Psoas muscle (tissue), 8 donors: ENCODE measurements around the gene PEX11G. TPM values are rescaled to one million over a fixed set of nuclear protein-coding genes. Genes with fewer than 3 reads are reported as not detected.

Experiments used
- ATAC-seq, 4 donors: fragments of 200-7000 bp; cut with Tn5 transposase; one replicate each; pipeline ENCODE4 v1.9.1; 2020; ENCODE audit warnings: moderate library complexity in 3 of 4, mild to moderate bottlenecking in 2 of 4
- DNase-seq, 2 donors: peaks; one replicate each; pipeline ENCODE4 v3.0.0-alpha.2; 2020
- H3K27ac ChIP-seq: fragments of 200-600 bp; one replicate; pipeline ENCODE4 v1.8.0; 2022
- H3K27me3 ChIP-seq, 3 donors: fragments of 200-600 bp in 1 of 3; one replicate each; pipeline versions ENCODE4 v1.6.1 to v1.8.0; 2013 to 2022; ENCODE audit warnings: low read length in 2 of 3, mild to moderate bottlenecking in 2 of 3, moderate library complexity in 1 of 3; ENCODE audit not compliant: insufficient read depth in 3 of 3
- H3K36me3 ChIP-seq, 2 donors: fragments of 200-600 bp in 1 of 2; one replicate each; pipeline versions ENCODE4 v1.6.1 to v1.8.0; 2013 to 2022; ENCODE audit warnings: low read depth in 1 of 2, mild to moderate bottlenecking in 1 of 2, moderate library complexity in 1 of 2; ENCODE audit not compliant: insufficient read depth in 1 of 2
- H3K4me1 ChIP-seq: fragments of 200-600 bp; one replicate; pipeline ENCODE4 v1.8.0; 2022
- H3K4me3 ChIP-seq: fragments of 200-600 bp; one replicate; pipeline ENCODE4 v1.8.0; 2022; ENCODE audit warnings: mild to moderate bottlenecking
- H3K9me3 ChIP-seq: fragments of 200-600 bp; one replicate; pipeline ENCODE4 v1.8.0; 2022
- WGBS, 3 donors: extraction: QIAGEN DNeasy Blood & Tissue Kit; methylation state at CpG; one replicate each; pipeline versions ENCODE4 v1.1.6 to v1.1.7; 2013; 5-methylcytosine and 5-hydroxymethylcytosine counted together
- intact Hi-C, 2 donors: fragments of 100-400 bp; cut with DNase I; formaldehyde crosslinking; loops; one replicate each; pipeline versions ENCODE4 v1.11.0 to v1.14.2; 2022
- long read RNA-seq, 2 donors: library from polyadenylated mRNA; unstranded; transcript quantifications; one replicate each; pipeline ENCODE4 v2.0.0, GENCODE V29; 2021
- polyA plus RNA-seq, 3 donors: library from polyadenylated mRNA; stranded (reverse); fragments of 200-250 nt; gene quantifications; one replicate each; pipeline ENCODE4 v1.2.3, GENCODE V29; 2013
- total RNA-seq, 4 donors: library from RNA; stranded (reverse); fragmentation: NEBNext Ultra II Directional in 2 of 4; extraction: Animal tissue kit (Norgen Biotek cat#: 25700) in 2 of 4; gene quantifications; one replicate each; pipeline versions ENCODE4 v1.2.1 to v1.2.4, GENCODE V29; 2021 to 2023
- TF ChIP-seq, protein P1 (sequence below): fragments of 200-600 bp; IDR thresholded peaks from one replicate; pipeline ENCODE4 v1.8.0; 2022; ENCODE audit warnings: antibody characterized with exemption
- donor health status: healthy with polysubstance abuse.
- donor health status: DM: no; HTN: no; CAD: no; lungs with moderate emphysema.
- donor health status: Bipolar disorder and iron deficiency.
- donor health status: healthy.
- donor health status: DM: yes; HTN: yes; CAD: no.
- donor health status: DM: no; HTN: no; CAD: no.
- donor health status: DM: no; HTN: no; CAD: no.
- donor health status: DM: yes; HTN: yes; CAD: no.

PEX11G gene
- total RNA-seq (1 to 10 TPM; 1.1 to 1.4 (median 1.2) TPM), polyA plus RNA-seq (1 to 10 TPM; 1.0 to 1.1 (median 1.1) TPM)
- long read RNA-seq, donor 1, partial matches to known transcripts: 0 of 1 reads
- long read RNA-seq, donor 1, other reads (novel, unspliced or antisense): 0 of 1 reads
- long read RNA-seq, donor 2, partial matches to known transcripts: 1 of 5 reads
- long read RNA-seq, donor 2, other reads (novel, unspliced or antisense): 1 of 5 reads

DNA sequence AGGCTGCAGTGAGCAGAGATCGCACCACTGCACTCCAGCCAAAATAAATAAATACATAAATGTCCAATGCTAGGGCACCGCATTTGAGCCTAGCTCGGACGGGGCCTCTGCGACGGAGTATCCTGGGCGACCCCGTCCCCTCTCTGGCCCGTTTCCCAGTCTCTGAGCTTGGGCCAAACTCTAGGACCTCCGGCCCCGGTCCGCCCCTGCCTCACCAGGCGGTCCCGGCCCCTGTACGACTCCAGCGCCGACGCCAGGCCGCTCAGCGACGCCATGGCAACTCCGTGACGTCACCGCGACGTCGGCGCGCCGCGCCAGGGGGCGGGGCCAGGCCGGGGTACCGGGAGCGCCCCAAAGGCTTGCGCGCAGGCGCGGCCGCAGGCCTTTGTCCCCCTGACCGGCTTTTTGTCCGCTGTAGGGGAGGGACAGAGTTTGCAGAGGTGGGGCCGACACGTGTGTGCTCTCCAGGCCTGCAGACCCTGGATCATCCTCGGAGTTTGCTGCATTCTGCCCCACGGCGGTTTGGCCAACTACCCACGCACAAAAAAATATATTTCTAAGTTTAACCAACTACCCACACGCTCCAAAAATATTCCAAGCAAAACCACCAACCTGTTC, at the start of gene PEX11G:
Gene PEX11G, minus strand, starts transcription at position 300 of the 618 bp plus-strand sequence. Its CDS starts 25 bp downstream, at position 275.
- Histone ChIP-seq H3K9me3 (no peaks in the 10 kb centered on the region), H3K27me3 (no peaks in the 10 kb centered on the region), H3K4me3 (peak within 1 kb of the TSS; percentile 75), H3K27ac (peak within 1 kb of the TSS; percentile 86), H3K36me3 (peaks cover 0 to 2% of the 10 kb centered on the region in 2 donors), H3K4me1 (peaks cover 5% of the 10 kb centered on the region)
- intact Hi-C loops: no loop called here
- ATAC-seq (peak; percentile 98 to 100 (median 99)), DNase-seq (peak; percentile 92 to 95)
- WGBS, 3 donors: 0 to 1% (median 1%) methylated on average over 49 of the region's 49 CpGs
- TF ChIP-seq, protein P1, sequence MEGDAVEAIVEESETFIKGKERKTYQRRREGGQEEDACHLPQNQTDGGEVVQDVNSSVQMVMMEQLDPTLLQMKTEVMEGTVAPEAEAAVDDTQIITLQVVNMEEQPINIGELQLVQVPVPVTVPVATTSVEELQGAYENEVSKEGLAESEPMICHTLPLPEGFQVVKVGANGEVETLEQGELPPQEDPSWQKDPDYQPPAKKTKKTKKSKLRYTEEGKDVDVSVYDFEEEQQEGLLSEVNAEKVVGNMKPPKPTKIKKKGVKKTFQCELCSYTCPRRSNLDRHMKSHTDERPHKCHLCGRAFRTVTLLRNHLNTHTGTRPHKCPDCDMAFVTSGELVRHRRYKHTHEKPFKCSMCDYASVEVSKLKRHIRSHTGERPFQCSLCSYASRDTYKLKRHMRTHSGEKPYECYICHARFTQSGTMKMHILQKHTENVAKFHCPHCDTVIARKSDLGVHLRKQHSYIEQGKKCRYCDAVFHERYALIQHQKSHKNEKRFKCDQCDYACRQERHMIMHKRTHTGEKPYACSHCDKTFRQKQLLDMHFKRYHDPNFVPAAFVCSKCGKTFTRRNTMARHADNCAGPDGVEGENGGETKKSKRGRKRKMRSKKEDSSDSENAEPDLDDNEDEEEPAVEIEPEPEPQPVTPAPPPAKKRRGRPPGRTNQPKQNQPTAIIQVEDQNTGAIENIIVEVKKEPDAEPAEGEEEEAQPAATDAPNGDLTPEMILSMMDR: no peak

DNA sequence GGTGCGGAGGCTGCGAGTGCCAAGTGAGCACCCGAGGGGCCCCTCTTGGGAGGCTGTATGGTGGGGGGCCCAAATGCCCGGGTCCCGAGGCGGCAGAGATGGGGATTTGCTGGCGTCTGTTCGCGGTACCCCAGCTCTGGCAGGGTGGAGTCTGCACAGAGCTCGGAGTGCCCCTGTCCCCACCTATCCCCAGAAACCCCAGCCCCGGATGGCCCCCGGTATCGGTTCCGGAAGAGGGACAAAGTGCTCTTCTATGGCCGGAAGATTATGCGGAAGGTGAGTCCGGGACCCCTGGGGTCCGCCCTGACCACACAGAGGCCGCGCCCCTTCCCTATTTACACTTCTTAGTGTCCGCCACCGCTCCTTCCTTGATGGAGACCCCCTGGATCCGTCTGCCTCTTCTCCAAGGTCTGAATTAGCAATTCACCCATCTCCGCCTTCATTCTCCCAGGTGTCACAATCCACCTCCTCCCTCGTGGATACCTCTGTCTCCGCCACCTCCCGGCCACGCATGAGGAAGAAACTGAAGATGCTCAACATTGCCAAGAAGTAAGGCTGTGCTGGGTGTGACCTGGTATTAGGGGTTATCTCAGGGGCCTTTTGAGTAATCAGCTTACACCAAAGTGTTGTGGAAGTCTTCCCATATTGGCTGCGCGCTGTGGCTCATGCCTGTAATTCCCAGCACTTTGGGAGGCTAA, 47.3 kb upstream of the PEX11G start:
- H3K4me1 ChIP-seq: peaks cover 11% of the 10 kb centered on the region
- H3K9me3 ChIP-seq: no peaks in the 10 kb centered on the region
- peak overlapping the region; percentile 86 for H3K27ac ChIP-seq
- H3K4me3 ChIP-seq: peak overlapping the region; percentile 91
- intact Hi-C loops: loop anchor here in 1 of 2 donors (10.0 kb wide), 1 partner anchor 141 kb away; no protein-coding TSS in a partner anchor
- TF ChIP-seq, protein P1: no peak
- 19 to 24% (median 20%) methylated on average over 28 to 30 of the region's 30 CpGs for WGBS, 3 donors
- peaks cover 3 to 49% of the 10 kb centered on the region in 2 donors for H3K36me3 ChIP-seq
- no peaks in the 10 kb centered on the region for H3K27me3 ChIP-seq
- ATAC-seq: no peak
- no peak for DNase-seq

DNA sequence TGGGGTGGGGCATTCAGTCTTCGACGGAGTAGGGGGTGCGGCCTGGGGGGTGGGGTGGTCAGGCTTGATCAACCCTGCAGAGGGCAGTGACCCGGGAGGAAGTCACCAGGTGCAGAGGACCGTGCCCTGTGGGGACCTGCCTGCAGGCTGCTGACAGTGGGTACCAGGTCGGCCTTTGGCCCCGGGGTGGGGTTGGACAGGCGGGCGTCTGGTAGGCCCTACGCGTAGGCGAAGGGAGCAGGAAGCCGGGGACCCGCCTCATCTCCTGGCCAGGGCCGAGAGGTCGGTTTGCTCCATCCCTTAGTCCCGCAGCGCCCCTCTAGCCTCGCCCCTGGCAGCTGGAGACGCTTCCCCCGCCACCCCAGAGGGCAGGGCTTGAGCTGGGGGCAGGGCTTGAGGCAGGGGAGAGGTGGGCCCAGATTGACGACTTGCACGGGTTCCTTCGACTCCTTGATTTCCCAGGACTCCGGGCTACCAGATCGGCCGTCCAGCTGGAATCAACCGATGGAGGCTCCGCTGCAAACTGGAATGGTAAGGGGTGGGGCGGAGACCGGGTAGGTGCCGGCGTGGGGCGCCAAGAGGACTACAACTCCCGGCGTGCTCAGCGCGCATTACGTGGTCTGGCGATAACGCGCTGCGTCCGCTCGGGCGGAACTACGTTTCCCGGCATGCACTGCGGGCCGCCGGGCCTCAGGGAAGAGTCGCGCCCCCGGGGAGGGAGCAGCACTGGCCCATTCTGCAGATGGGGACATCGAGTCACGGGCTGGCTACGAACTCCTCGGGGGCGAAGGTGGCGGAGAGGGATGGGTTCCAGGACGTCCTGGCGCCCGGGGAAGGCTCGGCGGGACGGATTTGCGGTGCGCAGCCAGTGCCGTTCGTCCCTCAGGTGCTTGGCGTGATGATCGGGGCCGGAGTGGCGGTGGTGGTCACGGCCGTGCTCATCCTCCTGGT, 46.5 kb upstream of the PEX11G start, which contains the start of gene PNPLA6:
Gene PNPLA6, plus strand, starts transcription at position 671 of the 951 bp plus-strand sequence. Its CDS starts 72 bp downstream, at position 743.
- intact Hi-C loops: loop anchor here in 1 of 2 donors (10.0 kb wide), 1 partner anchor 141 kb away; no protein-coding TSS in a partner anchor
- TF ChIP-seq, protein P1: no peak
- Histone ChIP-seq H3K4me1 (peaks cover 11% of the 10 kb centered on the region), H3K36me3 (peaks cover 3 to 49% of the 10 kb centered on the region in 2 donors), H3K4me3 (peak within 1 kb of the TSS; percentile 91), H3K9me3 (no peaks in the 10 kb centered on the region), H3K27ac (peak within 1 kb of the TSS; percentile 86), H3K27me3 (no peaks in the 10 kb centered on the region)
- ATAC-seq (peak; percentile 90 to 93 (median 92)), DNase-seq (peak; percentile 97 to 99)
- 0% methylated on average over 68 to 76 of the region's 76 CpGs for WGBS, 3 donors

DNA sequence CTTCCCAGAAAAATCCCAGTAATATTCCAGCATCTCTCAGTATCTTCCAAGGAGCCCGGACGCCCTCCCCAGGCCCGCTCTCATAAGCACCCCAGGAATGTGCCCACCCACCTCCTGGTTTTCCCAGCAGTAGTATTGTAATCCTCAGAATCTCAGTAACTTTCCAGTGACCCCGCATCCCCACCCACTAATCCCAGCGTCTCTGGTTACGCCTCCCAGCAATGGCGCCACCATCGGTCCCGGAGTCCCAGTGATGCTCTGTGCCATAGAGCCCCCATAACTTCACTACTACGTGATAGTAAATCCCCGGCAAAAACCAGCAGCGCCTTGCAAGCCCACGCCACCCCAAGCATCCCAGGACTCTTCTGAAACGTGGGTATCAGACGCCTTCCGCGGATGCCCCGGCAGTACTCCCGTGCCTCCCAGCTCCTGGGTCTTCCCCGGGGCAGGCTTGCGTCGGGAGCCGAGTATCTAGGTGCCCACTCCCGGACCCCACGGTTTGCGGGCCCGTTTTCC, 45.8 kb upstream of the PEX11G start:
- H3K27me3 ChIP-seq: no peaks in the 10 kb centered on the region
- WGBS, 3 donors: 0% methylated on average over 27 of the region's 27 CpGs
- H3K4me3 ChIP-seq: peak overlapping the region; percentile 91
- no peaks in the 10 kb centered on the region for H3K9me3 ChIP-seq
- peak; percentile 25 to 48 (median 32) for ATAC-seq
- peaks cover 0 to 49% of the 10 kb centered on the region in 2 donors for H3K36me3 ChIP-seq
- TF ChIP-seq, protein P1: no peak
- peaks cover 11% of the 10 kb centered on the region for H3K4me1 ChIP-seq
- peak; percentile 68 to 71 for DNase-seq
- H3K27ac ChIP-seq: peak overlapping the region; percentile 86
- intact Hi-C loops: loop anchor here in 1 of 2 donors (10.0 kb wide), 1 partner anchor 140 kb away; no protein-coding TSS in a partner anchor
